DMS53 treated with DMSO at 0.1 percent for 48 hours (cell line): ENCODE results near the gene CCNK.

Source experiments
- DNase-seq: peaks from one replicate; lab custom pipeline; 2025; ENCODE audit not compliant: unreplicated experiment; lab: John Stamatoyannopoulos, UW

CCNK gene

DNA sequence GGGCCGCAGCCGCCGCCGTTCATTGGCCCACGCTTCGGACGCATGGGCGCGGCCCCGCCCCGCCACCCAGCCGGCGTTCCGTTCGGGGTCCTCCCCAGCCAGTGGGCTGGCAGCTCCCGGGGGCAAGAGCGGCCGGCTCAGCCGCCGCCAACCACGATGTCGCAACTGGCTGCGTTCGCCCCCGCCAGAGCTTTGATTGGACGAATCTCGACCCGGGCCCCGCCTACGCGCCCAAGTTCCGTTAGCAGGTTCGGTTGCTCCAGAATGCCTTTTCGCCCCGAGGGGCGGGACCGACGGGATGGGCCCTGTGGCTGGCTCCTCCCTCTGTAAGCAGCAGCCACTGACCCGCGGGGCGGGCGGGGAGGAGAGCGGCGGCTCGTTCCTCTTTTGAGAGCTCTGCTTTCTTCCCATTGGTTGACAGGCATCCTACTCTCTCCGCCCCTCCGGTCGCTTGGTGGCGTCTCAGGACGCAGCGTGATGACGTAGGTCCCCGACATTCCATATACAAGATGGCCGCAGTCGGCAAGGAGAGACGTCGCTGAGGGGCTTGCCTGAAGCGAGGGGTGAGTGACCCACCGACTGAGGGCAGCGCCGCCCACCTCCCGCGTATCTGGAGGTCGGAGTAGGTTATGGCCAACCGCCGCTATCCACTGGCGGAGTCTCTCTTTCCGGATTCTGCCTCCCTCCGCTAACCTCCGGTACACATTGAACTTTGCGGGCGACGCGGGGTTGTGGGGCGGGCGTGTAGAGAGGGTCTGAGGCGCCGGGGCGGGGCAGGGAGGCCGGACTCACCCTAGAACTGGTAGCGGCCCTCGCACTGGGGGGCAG is at the start of gene CCNK:
Gene CCNK, plus strand, starts transcription at position 493 of the 828 bp plus-strand sequence. CDS start 11,269 bp downstream, outside the sequence.
- peak; percentile 96 for DNase-seq

DNA sequence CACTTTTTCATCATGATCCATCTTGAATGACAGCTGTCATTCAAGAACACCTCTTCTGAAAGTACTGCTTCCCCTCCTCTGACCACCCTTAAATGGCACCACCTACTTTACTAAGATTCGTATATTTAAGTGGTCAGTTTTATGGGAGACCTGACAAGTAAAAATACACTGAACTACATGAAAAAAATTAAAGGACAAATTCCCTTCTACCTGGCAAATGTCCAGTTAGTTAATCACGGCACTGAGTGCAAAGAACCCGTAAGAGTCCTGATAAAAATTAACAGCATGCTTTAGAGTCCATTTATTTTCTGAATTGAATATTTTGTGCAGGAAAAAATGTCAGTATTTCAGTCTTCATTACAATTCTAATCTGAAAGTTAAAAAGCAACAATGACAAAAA is 49.2 kb upstream of the CCNK start:
- no peak for DNase-seq

DNA sequence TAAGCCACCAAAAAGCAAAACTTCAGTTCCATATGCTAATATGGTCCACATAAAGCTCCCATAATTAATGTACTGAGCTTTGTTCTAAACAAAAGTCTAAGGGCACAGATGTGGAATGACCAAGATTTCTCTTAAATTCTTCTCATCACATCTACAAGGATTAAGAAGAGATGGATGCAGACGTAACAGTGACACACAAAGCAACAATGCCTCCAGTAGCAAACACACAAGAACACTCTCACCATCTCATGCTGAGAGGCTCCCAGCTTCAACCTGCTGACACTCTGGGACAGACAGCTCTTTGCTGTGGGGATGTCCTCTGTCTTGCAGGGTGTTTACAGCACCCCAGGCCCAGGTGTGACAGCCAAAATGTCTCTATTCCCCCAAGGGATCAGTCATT is 48.7 kb upstream of the CCNK start:
- no peak for DNase-seq

GRCh38 chr14:99435327-99435726 is 45.9 kb upstream of the CCNK start:
- DNase-seq, result no peak

DNA sequence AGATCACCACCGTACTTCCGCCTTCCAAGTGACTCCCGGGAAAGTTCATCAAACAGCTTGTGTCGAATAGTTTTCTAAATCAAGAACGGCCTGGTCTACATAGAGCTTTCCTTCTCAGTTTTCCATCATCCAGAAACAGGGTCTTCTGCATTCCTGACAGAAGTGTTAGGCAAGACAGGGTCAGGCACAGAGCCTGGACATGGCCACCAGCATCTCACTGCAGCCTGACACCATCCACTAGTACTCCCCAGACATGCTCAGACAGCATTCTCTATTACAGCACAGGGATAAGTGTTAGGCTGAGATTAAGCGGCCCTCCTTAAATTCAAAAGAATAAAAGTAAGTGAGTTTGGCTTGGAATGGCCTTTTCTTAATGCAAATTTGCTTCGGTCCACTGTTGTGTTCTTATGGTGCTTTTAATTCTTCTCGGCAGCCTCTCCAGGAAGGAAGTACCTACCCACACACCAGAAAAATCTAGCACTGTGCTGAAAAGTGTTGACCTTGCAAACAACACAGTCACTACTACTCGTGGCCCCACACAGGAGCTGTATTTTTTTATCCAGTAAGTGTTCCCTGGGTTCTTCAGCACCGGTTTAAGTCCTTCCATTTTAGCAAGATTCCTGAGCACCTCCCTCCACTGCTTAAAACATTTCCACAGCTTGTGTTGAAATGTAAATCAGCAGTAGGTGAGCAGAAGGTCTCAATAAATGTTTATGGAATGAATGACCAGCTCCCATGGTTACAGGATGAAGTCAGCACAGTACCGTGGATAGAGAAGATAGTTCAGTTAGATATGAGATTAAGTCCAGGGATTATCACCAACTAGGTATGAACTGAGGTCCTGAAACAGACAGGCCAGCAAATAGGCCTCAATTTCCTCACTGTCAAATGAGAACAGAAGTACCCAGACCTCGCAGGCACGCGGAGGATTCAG is 44.7 kb upstream of the CCNK start:
- no peak for DNase-seq

DNA sequence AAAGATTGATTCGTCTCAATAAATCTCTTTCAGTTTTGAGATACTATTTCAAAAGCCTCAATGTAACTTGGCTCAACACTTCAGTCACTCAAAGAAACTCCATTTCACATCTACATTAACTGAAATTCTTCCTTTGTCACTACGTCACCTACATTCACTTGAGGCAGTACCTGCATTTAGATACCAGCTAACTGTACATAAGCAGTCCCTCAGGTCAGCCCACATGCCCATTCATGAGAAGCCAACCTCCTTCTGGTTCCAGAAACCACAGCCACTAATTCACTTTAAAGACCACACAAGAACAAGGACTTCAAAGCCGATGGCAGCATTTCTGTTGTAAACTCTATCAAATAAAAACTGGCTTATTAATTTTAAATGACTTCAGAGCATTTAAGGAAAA is 43.5 kb upstream of the CCNK start:
- no peak for DNase-seq

- DNase-seq, result no peak
Observed at GRCh38 chr14:99440278-99440677, 40.9 kb upstream of the CCNK start.

- DNase-seq, result no peak
Observed at GRCh38 chr14:99441157-99441870, 39.9 kb upstream of the CCNK start.

GRCh38 chr14:99441918-99442317 is 39.3 kb upstream of the CCNK start:
- no peak for DNase-seq

DNA sequence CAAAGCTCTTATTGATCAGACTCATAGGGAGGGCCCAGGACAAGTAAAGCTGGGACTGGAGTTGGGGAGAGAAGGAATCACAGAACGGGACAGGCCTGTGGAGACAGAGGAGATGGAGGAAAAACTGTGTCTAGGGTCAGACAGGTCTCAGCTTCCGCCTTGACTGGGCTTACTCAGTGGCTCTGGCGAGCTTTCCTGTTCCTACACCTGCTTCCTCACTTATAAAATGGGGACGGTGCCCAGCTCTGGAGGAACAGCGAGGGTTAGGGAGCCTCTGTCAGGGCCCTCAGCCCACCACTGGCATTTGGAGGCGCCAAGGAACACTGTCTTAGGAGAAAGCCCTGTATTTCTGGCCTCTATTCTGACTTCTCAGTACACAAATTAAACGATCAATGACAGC is 35.3 kb upstream of the CCNK start:
- DNase-seq, result no peak

DNA sequence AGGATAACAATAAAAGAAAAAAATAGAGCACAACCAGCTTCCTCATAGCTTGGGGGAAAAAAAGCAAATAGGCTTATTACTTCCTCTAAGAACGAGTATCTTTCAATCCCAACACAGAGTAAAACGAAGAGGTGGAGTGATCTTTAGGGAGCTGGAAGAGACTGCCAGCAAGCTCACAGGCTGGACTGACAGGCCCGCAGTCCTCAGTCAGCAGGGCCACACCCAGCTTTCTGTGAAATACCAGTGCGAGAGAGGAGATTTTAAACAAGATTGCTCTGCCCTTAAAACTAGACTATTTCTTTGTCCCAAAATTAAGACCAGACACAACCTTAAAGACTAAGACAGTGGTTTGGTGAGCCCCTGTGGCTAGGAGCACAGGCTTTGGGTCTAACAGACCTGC is 33.5 kb upstream of the CCNK start:
- no peak for DNase-seq

GRCh38 chr14:99450266-99450665 is 30.9 kb upstream of the CCNK start:
- DNase-seq, result no peak

DNA sequence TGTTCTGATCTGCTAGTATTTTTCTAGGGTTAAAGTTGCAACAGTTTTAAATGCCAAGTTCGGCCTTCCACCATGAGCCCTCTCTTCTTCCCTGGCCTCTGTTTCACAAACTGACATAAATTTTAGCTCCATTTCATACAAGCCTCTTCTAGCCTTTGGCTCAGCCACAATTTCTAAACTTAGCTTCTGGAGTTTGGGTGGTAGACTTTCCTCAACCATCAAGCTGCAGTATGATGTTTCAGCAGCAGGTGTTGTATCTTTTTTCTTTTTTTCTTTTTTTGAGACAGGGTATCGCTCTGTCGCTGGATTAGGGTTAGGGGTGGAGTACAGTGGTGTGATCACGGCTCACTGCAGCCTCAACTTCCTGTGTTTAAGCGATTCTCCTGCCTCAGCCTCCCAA is 30.0 kb upstream of the CCNK start:
- DNase-seq, result no peak

DNA sequence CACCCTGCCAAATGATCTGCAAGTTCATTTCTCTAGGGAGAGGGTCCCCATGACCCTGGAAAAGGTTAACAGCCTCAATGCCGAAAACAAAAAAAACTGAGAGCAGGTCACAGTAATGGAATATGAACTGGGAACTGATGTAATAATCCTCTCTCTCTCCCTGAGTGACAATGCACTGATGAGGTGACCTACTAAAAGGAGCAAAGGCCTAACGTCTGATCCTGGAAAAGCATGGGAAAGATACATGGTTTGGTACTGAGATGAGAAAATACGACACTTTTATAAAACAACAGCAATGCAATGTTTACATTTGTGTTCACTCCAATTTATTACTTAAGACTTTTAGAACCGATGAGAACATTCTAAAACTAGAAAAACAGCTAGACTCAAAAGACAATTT is 28.2 kb upstream of the CCNK start:
- no peak for DNase-seq

DNA sequence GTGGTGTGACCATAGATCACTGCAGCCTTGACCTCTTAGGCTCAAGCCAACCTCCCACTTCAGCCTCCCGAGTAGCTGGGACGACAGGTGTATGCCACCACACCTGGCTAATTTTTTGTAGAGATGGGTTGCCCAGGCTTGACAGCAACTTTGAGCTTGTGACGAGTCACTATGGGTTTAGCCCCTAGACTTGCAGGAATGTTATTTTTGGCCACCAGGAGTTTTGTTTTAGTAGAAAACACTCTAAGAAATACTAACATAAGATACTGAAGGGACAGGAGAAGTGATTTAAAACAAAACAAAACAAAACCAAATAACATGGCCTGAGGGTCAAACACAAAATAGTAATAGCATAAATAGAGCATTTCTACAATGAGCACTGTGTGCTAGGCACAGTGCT is 27.0 kb upstream of the CCNK start:
- DNase-seq, result no peak

- no peak for DNase-seq
Observed at GRCh38 chr14:99459481-99460100, 21.6 kb upstream of the CCNK start.

DNA sequence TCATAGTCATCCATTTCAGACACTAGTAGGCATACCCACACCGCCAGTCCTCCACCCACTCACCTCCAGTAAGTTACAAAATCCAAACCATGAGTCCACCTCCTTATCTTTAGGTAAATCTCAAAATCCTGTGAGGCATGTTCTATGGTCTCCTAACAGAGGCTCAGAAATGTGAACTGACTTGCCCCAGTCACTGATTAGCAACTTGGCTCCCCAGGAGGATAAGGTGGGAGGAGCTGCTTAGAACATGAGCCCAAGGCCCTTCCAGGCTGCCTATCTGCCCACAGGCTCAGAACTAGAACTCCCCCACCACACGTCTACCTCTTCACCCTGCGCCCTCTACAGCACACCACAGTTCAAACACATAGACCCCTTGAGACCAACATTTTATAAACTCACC is 20.4 kb upstream of the CCNK start:
- DNase-seq, result no peak

DNA sequence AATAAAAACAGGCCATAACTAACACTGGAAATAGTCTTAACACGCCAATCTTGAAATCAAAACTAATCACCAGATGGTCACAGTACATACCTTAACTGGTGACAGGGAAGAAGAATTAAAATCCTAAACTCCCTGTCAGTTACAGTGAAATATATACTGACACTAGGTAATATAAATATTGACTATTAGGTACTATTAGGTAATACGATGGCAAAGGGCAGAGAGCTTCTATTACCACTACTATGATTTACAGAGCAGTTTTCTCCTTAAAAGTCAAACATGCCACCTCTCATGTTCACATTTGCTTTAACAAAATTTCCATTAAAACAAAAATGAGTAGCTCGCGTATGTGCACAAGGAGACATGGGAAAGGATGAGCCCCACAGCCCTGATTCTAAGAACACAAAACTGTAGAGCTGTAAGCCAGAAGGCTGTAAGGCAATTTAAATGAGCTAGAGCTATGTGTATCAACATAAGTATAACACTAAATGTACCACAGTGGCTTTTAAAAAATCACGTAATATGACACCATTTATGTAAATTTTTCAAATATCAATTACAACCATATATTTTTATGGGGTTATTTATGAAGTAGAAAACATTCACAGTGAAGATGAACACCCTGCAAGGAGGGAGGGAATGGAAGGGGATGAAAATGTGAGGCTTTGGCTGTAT is 19.7 kb upstream of the CCNK start:
- no peak for DNase-seq

DNA sequence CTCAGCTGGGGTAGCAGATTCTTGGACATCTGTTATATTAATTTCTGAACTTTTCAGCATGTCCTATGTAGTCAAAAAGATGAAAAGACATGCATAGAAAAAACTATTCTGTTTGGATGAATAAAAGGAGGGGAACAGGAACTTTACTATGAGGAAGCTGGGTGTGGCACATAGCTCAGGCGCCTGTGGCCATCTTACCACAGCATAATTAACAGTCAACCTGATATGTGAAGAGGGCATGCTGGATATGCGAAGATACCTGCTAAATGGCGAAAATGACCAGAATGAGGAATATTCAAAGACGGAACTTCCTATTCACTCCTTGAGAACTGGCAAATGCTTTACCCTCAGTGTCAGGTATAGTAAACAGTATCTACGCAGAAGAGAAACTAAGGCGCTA is 19.0 kb upstream of the CCNK start:
- DNase-seq, result no peak

GRCh38 chr14:99463974-99464373 is 17.2 kb upstream of the CCNK start:
- DNase-seq, result no peak
